H1 (cell line): ENCODE results near the gene TECTB. TPM values are rescaled to one million over a fixed set of nuclear protein-coding genes. Genes with fewer than 3 reads are reported as not detected.

Experiments used
- CTCF ChIA-PET: fragments of 300-600 bp; sonication (Branson Sonifier 250); formaldehyde crosslinking; loops from one replicate; lab custom pipeline; 2021; ENCODE audit not compliant: partially characterized antibody; lab: Charles Lee
- POLR2A ChIA-PET: fragments of 300-600 bp; sonication (Branson Sonifier 250); formaldehyde crosslinking; loops from one replicate; lab custom pipeline; 2021; ENCODE audit warnings: inconsistent platforms; ENCODE audit not compliant: partially characterized antibody; lab: Charles Lee
- DNase-seq, 2 experiments: peaks; one replicate each; pipeline versions ENCODE4 v3.0.0 to v3.0.0-alpha.2; 2010 to 2022; ENCODE audit warnings: low spot score in 2 of 2, low read depth in 1 of 2, mixed read lengths in 1 of 2
- FAIRE-seq: peaks from 2 replicates; lab custom pipeline; 2011; peaks lifted over from hg19 to GRCh38; lab: Jason Lieb, UNC
- H2AFZ ChIP-seq: 2 replicates; pipeline ENCODE4 v1.8.1; 2012; ENCODE audit warnings: low read length, inconsistent platforms
- H2AK5ac ChIP-seq: 2 replicates; pipeline ENCODE4 v1.6.1; 2013; ENCODE audit warnings: low read depth, low read length
- H2BK120ac ChIP-seq: replicated peaks from 2 replicates; pipeline ENCODE3; 2013; ENCODE audit warnings: low read depth, low read length, inconsistent platforms
- H2BK12ac ChIP-seq: 2 replicates; pipeline ENCODE4 v1.6.1; 2013; ENCODE audit warnings: low read depth, low read length
- H2BK15ac ChIP-seq: 2 replicates; pipeline ENCODE4 v1.6.1; 2013; ENCODE audit warnings: low read length
- H2BK20ac ChIP-seq: 2 replicates; pipeline ENCODE4 v1.6.1; 2013; ENCODE audit warnings: low read length
- H2BK5ac ChIP-seq: 2 replicates; pipeline ENCODE4 v1.6.1; 2013; ENCODE audit warnings: low read depth, low read length
- H3K14ac ChIP-seq: 2 replicates; pipeline ENCODE4 v1.6.1; 2013; ENCODE audit warnings: inconsistent platforms; ENCODE audit not compliant: insufficient read length
- H3K18ac ChIP-seq: 2 replicates; pipeline ENCODE4 v1.6.1; 2013; ENCODE audit warnings: low read length; ENCODE audit errors: extremely low read depth
- H3K23ac ChIP-seq: 2 replicates; pipeline ENCODE4 v1.6.1; 2013; ENCODE audit warnings: inconsistent platforms; ENCODE audit not compliant: insufficient read length
- H3K23me2 ChIP-seq: 2 replicates; pipeline ENCODE4 v1.6.1; 2013; ENCODE audit warnings: low read depth, low read length
- H3K27ac ChIP-seq: 2 replicates; pipeline ENCODE4 v1.6.1; 2011; ENCODE audit warnings: low read depth, low read length, inconsistent platforms
- H3K27me3 ChIP-seq, 4 experiments: replicated peaks in 1 of 4; 1 replicate in 1 of 4; 2 replicates in 3 of 4; pipeline versions ENCODE4 v1.6.1 to v1.8.1; 2011 to 2013; ENCODE audit warnings: low read length in 3 of 4, mild to moderate bottlenecking in 3 of 4, inconsistent platforms in 2 of 4, mixed read lengths in 2 of 4, moderate library complexity in 1 of 4; ENCODE audit not compliant: control insufficient read depth in 3 of 4, insufficient read depth in 3 of 4; ENCODE audit errors: extremely low read depth in 1 of 4
- H3K36me3 ChIP-seq, 4 experiments: 2 replicates each; pipeline versions ENCODE4 v1.6.1 to v1.8.1; 2011 to 2013; ENCODE audit warnings: mild to moderate bottlenecking in 4 of 4, low read length in 3 of 4, moderate library complexity in 2 of 4, control low read depth in 1 of 4, inconsistent platforms in 1 of 4; ENCODE audit not compliant: insufficient read depth in 4 of 4, control insufficient read depth in 2 of 4
- H3K4ac ChIP-seq: replicated peaks from 2 replicates; pipeline ENCODE3; 2013; ENCODE audit warnings: low read length, low read depth, mixed read lengths, inconsistent platforms; ENCODE audit not compliant: insufficient read length
- H3K4me1 ChIP-seq, 4 experiments: replicated peaks in 1 of 4; 1 replicate in 1 of 4; 2 replicates in 3 of 4; pipeline versions ENCODE4 v1.6.1 to v1.8.1; 2011 to 2013; ENCODE audit warnings: low read length in 3 of 4, inconsistent platforms in 2 of 4, mixed read lengths in 1 of 4; ENCODE audit not compliant: insufficient read depth in 4 of 4, control insufficient read depth in 3 of 4
- H3K4me2 ChIP-seq, 2 experiments: 2 replicates each; pipeline versions ENCODE4 v1.6.1 to v1.8.1; 2011 to 2013; ENCODE audit warnings: low read depth in 2 of 2, low read length in 2 of 2, control low read depth in 1 of 2, inconsistent platforms in 1 of 2, mild to moderate bottlenecking in 1 of 2; ENCODE audit not compliant: insufficient read depth in 1 of 2
- H3K4me3 ChIP-seq, 4 experiments: fragments of 200-600, 300-600 bp in 1 of 4; sonication (generic), shearing (Covaris generic), sonication (Bioruptor Twin) in 1 of 4; 2 replicates each; pipeline versions ENCODE4 v1.5.1 to v1.8.1; 2011 to 2016; ENCODE audit warnings: low read length in 4 of 4, low read depth in 3 of 4, control low read depth in 2 of 4, inconsistent platforms in 2 of 4, mild to moderate bottlenecking in 2 of 4, mixed read lengths in 1 of 4, moderate library complexity in 1 of 4; ENCODE audit not compliant: insufficient read depth in 2 of 4; ENCODE audit errors: extremely low read depth in 1 of 4
- H3K56ac ChIP-seq: replicated peaks from 2 replicates; pipeline ENCODE3; 2013; ENCODE audit warnings: low read depth, mild to moderate bottlenecking, mixed read lengths, low read length, inconsistent platforms; ENCODE audit not compliant: insufficient read length
- H3K79me1 ChIP-seq: 2 replicates; pipeline ENCODE4 v1.6.1; 2013; ENCODE audit warnings: low read depth, low read length, control low read depth
- H3K79me2 ChIP-seq, 2 experiments: 2 replicates each; pipeline versions ENCODE4 v1.6.1 to v1.8.1; 2012 to 2013; ENCODE audit warnings: low read length in 2 of 2, mild to moderate bottlenecking in 2 of 2, inconsistent platforms in 1 of 2; ENCODE audit not compliant: insufficient read depth in 2 of 2, control insufficient read depth in 1 of 2
- H3K9ac ChIP-seq, 4 experiments: replicated peaks in 1 of 4; 1 replicate in 1 of 4; 2 replicates in 3 of 4; pipeline versions ENCODE4 v1.6.1 to v1.8.1; 2011 to 2013; ENCODE audit warnings: low read depth in 3 of 4, low read length in 3 of 4, control low read depth in 2 of 4, mild to moderate bottlenecking in 2 of 4, moderate library complexity in 2 of 4, inconsistent platforms in 1 of 4; ENCODE audit errors: extremely low read depth in 1 of 4
- H3K9me3 ChIP-seq, 2 experiments: 2 replicates each; pipeline versions ENCODE4 v1.6.1 to v1.8.1; 2012 to 2013; ENCODE audit warnings: mild to moderate bottlenecking in 2 of 2, moderate library complexity in 2 of 2, control low read depth in 1 of 2, inconsistent platforms in 1 of 2, low read depth in 1 of 2, low read length in 1 of 2, mixed read lengths in 1 of 2; ENCODE audit not compliant: insufficient read depth in 2 of 2
- H4K20me1 ChIP-seq, 2 experiments: replicated peaks in 1 of 2; 2 replicates each; pipeline versions ENCODE3 to v1.8.1; 2011 to 2013; ENCODE audit warnings: inconsistent platforms in 2 of 2, low read length in 2 of 2, mild to moderate bottlenecking in 1 of 2; ENCODE audit not compliant: insufficient read depth in 2 of 2, control insufficient read depth in 1 of 2
- H4K5ac ChIP-seq: 2 replicates; pipeline ENCODE4 v1.6.1; 2013; ENCODE audit warnings: low read length, low read depth, mixed read lengths, inconsistent platforms; ENCODE audit not compliant: insufficient read length
- H4K8ac ChIP-seq: 2 replicates; pipeline ENCODE4 v1.8.0; 2013; ENCODE audit warnings: mild to moderate bottlenecking, moderate library complexity, low read length, inconsistent platforms; ENCODE audit not compliant: insufficient read depth; ENCODE audit errors: extremely low read depth
- H4K91ac ChIP-seq: replicated peaks from 2 replicates; pipeline ENCODE3; 2013; ENCODE audit warnings: low read length, mixed read lengths, inconsistent platforms; ENCODE audit not compliant: insufficient read length
- SRF ChIP-seq: IDR thresholded peaks from 2 replicates; pipeline ENCODE4 v1.6.1; 2011; ENCODE audit warnings: mild to moderate bottlenecking, low read depth, low read length, moderate library complexity
- WGBS, 2 experiments: shearing (Covaris generic) in 1 of 2; methylation state at CpG; one replicate each; pipeline versions ENCODE4 v1.1.6 to v1.1.7; 2013 to 2015; ENCODE audit warnings: low lambda C conversion rate in 2 of 2, mixed read lengths in 2 of 2, inconsistent platforms in 1 of 2, low coverage in 1 of 2, missing lambda C conversion rate in 1 of 2; ENCODE audit not compliant: insufficient replicate concordance in 2 of 2, insufficient coverage in 1 of 2, insufficient read length in 1 of 2; ENCODE audit errors: extremely low coverage in 1 of 2, missing lambda C conversion rate in 1 of 2; 5-methylcytosine and 5-hydroxymethylcytosine counted together
- polyA plus RNA-seq, 7 experiments: library from polyadenylated mRNA; depleted of rRNA in 3 of 7; stranded (reverse) in 5 of 7; unstranded in 2 of 7; fragments of >200 nt in 5 of 7; fragments of 200-250 nt in 2 of 7; gene quantifications; 1 replicate in 5 of 7; 2 replicates in 1 of 7; 4 replicates in 1 of 7; pipeline versions ENCODE4 v1.2.1 to v1.2.3, GENCODE V29; 2011 to 2013; ENCODE audit warnings: missing spikeins in 2 of 7, mixed read lengths in 2 of 7
- total RNA-seq: library from RNA; stranded (reverse); fragmentation: NEBNext Ultra II Directional; extraction: Animal tissue kit (Norgen Biotek cat#: 25700); gene quantifications from 2 replicates; pipeline ENCODE4 v1.2.1, GENCODE V29; 2021
- TF ChIP-seq, protein P1 (sequence below): IDR thresholded peaks from 2 replicates; pipeline ENCODE4 v1.6.1; 2011; ENCODE audit warnings: low read length, improper control_type of control experiment

TECTB gene
- total and polyA plus RNA-seq, 2 of the 8 experiments (the other 6 are each of a cell fraction or from before 2014, with no cell fraction given): not detected

DNA sequence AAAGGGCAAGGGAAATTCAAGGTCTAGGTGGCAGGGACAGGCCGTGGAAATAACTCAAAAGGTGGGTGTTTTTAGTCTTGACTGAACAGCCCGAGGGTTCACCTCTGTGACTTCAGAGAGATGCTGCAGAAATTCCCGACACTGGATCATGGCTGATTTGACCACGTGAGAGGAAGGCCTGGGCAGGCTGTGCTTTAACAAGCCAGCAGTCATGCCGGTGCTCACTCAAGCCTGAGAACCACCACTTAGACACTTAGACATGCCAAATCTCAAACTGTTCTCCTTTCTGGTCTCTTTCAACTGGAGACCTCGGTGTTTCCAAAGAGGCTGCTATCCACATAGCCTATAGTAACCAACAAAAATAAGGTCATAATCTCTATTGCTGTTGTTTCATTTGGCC, 15.4 kb downstream of the TECTB start:
- Histone ChIP-seq H2BK15ac (no peak overlapping the region), H3K9ac (no peak overlapping the region), H3K18ac (no peak overlapping the region), H4K20me1 (no peaks in the 10 kb centered on the region), H2BK5ac (no peak overlapping the region), H3K4me1 (no peaks in the 10 kb centered on the region), H2BK12ac (no peak overlapping the region), H3K4me3 (no peak overlapping the region), H2AK5ac (no peak overlapping the region), H3K4me2 (no peak overlapping the region), H3K36me3 (no peaks in the 10 kb centered on the region), H3K79me2 (no peaks in the 10 kb centered on the region), H3K4ac (no peak overlapping the region), H3K23me2 (no peaks in the 10 kb centered on the region), H4K91ac (no peak overlapping the region), H3K9me3 (no peaks in the 10 kb centered on the region), H4K5ac (no peak overlapping the region), H4K8ac (no peak overlapping the region), H2AFZ (no peak overlapping the region), H2BK20ac (no peak overlapping the region), H3K27ac (no peak overlapping the region), H3K56ac (no peak overlapping the region), H3K79me1 (no peaks in the 10 kb centered on the region), H3K27me3 (no peaks in the 10 kb centered on the region), H3K14ac (no peak overlapping the region), H3K23ac (no peak overlapping the region), H2BK120ac (no peak overlapping the region)
- DNase-seq (no peak), FAIRE-seq (no peak)
- CTCF ChIA-PET: interaction anchor here (0.6 kb wide), 1 partner anchor 88 kb away, joined by 3 read pairs; no protein-coding TSS in a partner anchor
- POLR2A ChIA-PET: no interaction called here
- WGBS, 2 experiments: 91% methylated on average over 6 of the region's 6 CpGs; no CpG with 5 or more reads in 1 of the 2 experiments
- TF ChIP-seq, protein P1, sequence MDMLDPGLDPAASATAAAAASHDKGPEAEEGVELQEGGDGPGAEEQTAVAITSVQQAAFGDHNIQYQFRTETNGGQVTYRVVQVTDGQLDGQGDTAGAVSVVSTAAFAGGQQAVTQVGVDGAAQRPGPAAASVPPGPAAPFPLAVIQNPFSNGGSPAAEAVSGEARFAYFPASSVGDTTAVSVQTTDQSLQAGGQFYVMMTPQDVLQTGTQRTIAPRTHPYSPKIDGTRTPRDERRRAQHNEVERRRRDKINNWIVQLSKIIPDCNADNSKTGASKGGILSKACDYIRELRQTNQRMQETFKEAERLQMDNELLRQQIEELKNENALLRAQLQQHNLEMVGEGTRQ: no peak
- TF ChIP-seq SRF: no peak
